A549 (cell line): Measurements from ENCODE around the gene ABL1. TPM values are rescaled to one million over a fixed set of nuclear protein-coding genes. Genes with fewer than 3 reads are reported as not detected.
"Not testable (repeated sequence)": the region's sequence is repeated elsewhere in the genome, so short reads cannot be mapped to it uniquely, and the experiment has no call there.

ENCODE experiments used
- ATAC-seq, 2 experiments: fragments of 200-7000 bp in 1 of 2; fragments of >200 bp in 1 of 2; cut with Nextera tagmentation in 1 of 2; cut with Tn5 transposase in 1 of 2; 3 replicates each; pipeline versions ENCODE4 v1.8.0 to v1.9.1; 2018 to 2020; ENCODE audit warnings: mild to moderate bottlenecking in 1 of 2, moderate library complexity in 1 of 2
- CTCF ChIA-PET: fragments of 300-600 bp; sonication (Branson Sonifier 250); formaldehyde crosslinking; extraction: SDS; loops from one replicate; lab custom pipeline; 2021; ENCODE audit warnings: antibody characterized with exemption, inconsistent platforms; lab: Yijun Ruan, JAX
- POLR2A ChIA-PET: fragments of 350-600 bp; formaldehyde crosslinking; extraction: SDS; loops from one replicate; lab custom pipeline; 2021; ENCODE audit warnings: antibody characterized with exemption, inconsistent platforms; lab: Yijun Ruan, JAX
- DNase-seq, 2 experiments: peaks; one replicate each; pipeline versions ENCODE4 v3.0.0 to v3.0.0-alpha.2; 2011 to 2016; ENCODE audit warnings: low read depth in 1 of 2, low spot score in 1 of 2
- FAIRE-seq: peaks from 2 replicates; lab custom pipeline; 2011; peaks lifted over from hg19 to GRCh38; lab: Jason Lieb, UNC
- H3K27ac ChIP-seq, 2 experiments: fragments of >200 bp; sonication (Bioruptor Twin); formaldehyde crosslinking; 3 replicates each; pipeline ENCODE4 v1.5.1; 2016 to 2017
- H3K4me1 ChIP-seq: fragments of >200 bp; sonication (Bioruptor Twin); formaldehyde crosslinking; 3 replicates; pipeline ENCODE4 v1.6.1; 2016
- H3K4me2 ChIP-seq: fragments of >200 bp; sonication (Bioruptor Twin); formaldehyde crosslinking; 3 replicates; pipeline ENCODE4 v1.6.1; 2016
- H3K4me3 ChIP-seq: fragments of >200 bp; sonication (Bioruptor Twin); formaldehyde crosslinking; 3 replicates; pipeline ENCODE4 v1.5.1; 2016
- H3K9me3 ChIP-seq: fragments of >200 bp; sonication (Bioruptor Twin); formaldehyde crosslinking; 3 replicates; pipeline ENCODE4 v1.6.1; 2016
- BHLHE40 ChIP-seq: IDR thresholded peaks from 2 replicates; pipeline ENCODE4 v1.6.1; 2012; ENCODE audit warnings: low read depth, low read length, inconsistent platforms
- CEBPB ChIP-seq, 2 experiments: fragments of >200 bp in 1 of 2; sonication (Bioruptor Twin) in 1 of 2; formaldehyde crosslinking in 1 of 2; IDR thresholded peaks; 2 replicates each; pipeline ENCODE4 v1.6.1; 2012 to 2016
- ESRRA ChIP-seq: fragments of 150-350 bp; IDR thresholded peaks from 2 replicates; pipeline ENCODE4 v1.6.1; 2014; ENCODE audit warnings: mild to moderate bottlenecking, low read length, borderline replicate concordance
- FOSB ChIP-seq: fragments of 250-450 bp; sonication (Bioruptor Pico); IDR thresholded peaks from 2 replicates; pipeline ENCODE4 v1.5.0; 2020; ENCODE audit warnings: mild to moderate bottlenecking, moderate library complexity
- FOXS1 ChIP-seq: fragments of 250-450 bp; sonication (Bioruptor Pico); IDR thresholded peaks from 2 replicates; pipeline ENCODE4 v1.5.0; 2020; ENCODE audit warnings: mild to moderate bottlenecking, moderate library complexity
- GATA3 ChIP-seq: IDR thresholded peaks from 2 replicates; pipeline ENCODE4 v1.6.1; 2012; ENCODE audit warnings: borderline replicate concordance
- HDAC2 ChIP-seq: fragments of 200-600 bp; sonication (generic); IDR thresholded peaks from 2 replicates; pipeline ENCODE4 v1.6.1; 2016
- HOXB5 ChIP-seq: fragments of 250-450 bp; sonication (Bioruptor Pico); IDR thresholded peaks from 2 replicates; pipeline ENCODE4 v1.5.0; 2020; ENCODE audit warnings: mild to moderate bottlenecking, moderate library complexity
- JUN ChIP-seq, 2 experiments: fragments of >200 bp; sonication (Bioruptor Twin); formaldehyde crosslinking; IDR thresholded peaks; 2 replicates in 1 of 2; 3 replicates in 1 of 2; pipeline ENCODE4 v1.6.1; 2016 to 2017
- JUNB ChIP-seq: fragments of >200 bp; sonication (Bioruptor Twin); formaldehyde crosslinking; IDR thresholded peaks from 2 replicates; pipeline ENCODE4 v1.6.1; 2016
- MYC ChIP-seq: IDR thresholded peaks from 2 replicates; pipeline ENCODE4 v1.6.1; 2012; ENCODE audit warnings: mild to moderate bottlenecking, inconsistent platforms, low read length, improper control_type of control experiment, borderline replicate concordance
- PHF8 ChIP-seq: fragments of 200-600 bp; sonication (generic); IDR thresholded peaks from 2 replicates; pipeline ENCODE4 v1.6.1; 2016; ENCODE audit warnings: low read depth, mild to moderate bottlenecking, antibody characterized with exemption, moderate library complexity, borderline replicate concordance
- RCOR1 ChIP-seq: fragments of 150-350 bp; IDR thresholded peaks from 2 replicates; pipeline ENCODE4 v1.6.1; 2014; ENCODE audit warnings: antibody characterized with exemption, low read length, low read depth
- RNF2 ChIP-seq: fragments of 200-600 bp; sonication (generic); IDR thresholded peaks from 2 replicates; pipeline ENCODE4 v1.6.1; 2016; ENCODE audit warnings: low read depth, mild to moderate bottlenecking, antibody characterized with exemption, moderate library complexity, borderline replicate concordance
- TP53 ChIP-seq: fragments of 250-450 bp; sonication (Bioruptor Pico); IDR thresholded peaks from 2 replicates; pipeline ENCODE4 v1.5.0; 2021; ENCODE audit warnings: mild to moderate bottlenecking, moderate library complexity
- ZNF302 ChIP-seq: fragments of 250-450 bp; sonication (Bioruptor Pico); IDR thresholded peaks from 2 replicates; pipeline ENCODE4 v1.9.0; 2021; ENCODE audit warnings: inconsistent platforms, mild to moderate bottlenecking, moderate library complexity
- ZSCAN20 ChIP-seq: fragments of 250-450 bp; sonication (Bioruptor Pico); IDR thresholded peaks from 2 replicates; pipeline ENCODE4 v1.8.0; 2022; ENCODE audit warnings: mild to moderate bottlenecking, moderate library complexity
- WGBS: methylation state at CpG from one replicate; pipeline ENCODE4 v1.1.6; 2017; ENCODE audit errors: missing lambda C conversion rate; 5-methylcytosine and 5-hydroxymethylcytosine counted together
- polyA plus RNA-seq, 4 experiments: library from polyadenylated mRNA; depleted of rRNA in 3 of 4; stranded (reverse); fragments of >200 nt; fragmentation: RNase III in 1 of 4; extraction: RNeasy Plus Mini Kit Qiagen cat#74134 plus additional on column Dnase treatment in 1 of 4; gene quantifications; 2 replicates in 3 of 4; 3 replicates in 1 of 4; pipeline ENCODE4 v1.2.3, GENCODE V29; 2011 to 2017
- TF ChIP-seq, protein P1 (sequence below): fragments of >200 bp; sonication (Bioruptor Twin); formaldehyde crosslinking; IDR thresholded peaks from 3 replicates; pipeline ENCODE4 v1.6.1; 2016
- TF ChIP-seq, protein P2 (sequence below): fragments of 250-450 bp; sonication (Bioruptor Pico); IDR thresholded peaks from 2 replicates; pipeline ENCODE4 v1.5.0; 2020; ENCODE audit warnings: low read depth, mild to moderate bottlenecking, moderate library complexity
- TF ChIP-seq, protein P3 (sequence below): fragments of 150-350 bp; IDR thresholded peaks from 2 replicates; pipeline ENCODE4 v1.6.1; 2014; ENCODE audit warnings: low read depth, mild to moderate bottlenecking, low read length

The ABL1 gene
- polyA plus RNA-seq, 2 of the 4 experiments (the other 2 are of a cell fraction) = 26.5 to 32.4 TPM

DNA sequence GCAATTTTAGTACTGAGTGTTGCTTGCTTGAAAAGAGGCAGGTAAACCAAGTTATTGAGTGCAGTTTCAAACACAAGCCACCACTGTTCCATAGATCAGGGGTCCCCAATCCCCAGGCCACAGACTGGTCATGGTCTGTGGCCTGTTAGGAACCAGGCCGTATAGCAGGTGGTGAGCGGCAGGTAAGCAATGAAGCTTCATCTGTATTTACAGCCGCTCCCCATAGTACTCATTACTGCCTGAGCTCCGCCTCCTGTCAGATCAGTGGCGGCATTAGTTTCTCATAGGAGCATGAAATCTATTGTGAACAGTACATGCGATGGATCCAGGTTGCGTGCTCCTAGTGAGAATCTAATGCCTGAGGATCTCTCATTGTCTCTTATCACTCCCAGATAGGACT is 41.5 kb upstream of the ABL1 start:
- WGBS = 95% methylated on average over 7 of the region's 7 CpGs
- no peak overlapping the region for H3K27ac ChIP-seq
- no peak for FAIRE-seq
- TF ChIP-seq FOXS1 (CRISPR knock-in tag) = no peak
- TF ChIP-seq GATA3 = no peak
- TF ChIP-seq, protein P1, sequence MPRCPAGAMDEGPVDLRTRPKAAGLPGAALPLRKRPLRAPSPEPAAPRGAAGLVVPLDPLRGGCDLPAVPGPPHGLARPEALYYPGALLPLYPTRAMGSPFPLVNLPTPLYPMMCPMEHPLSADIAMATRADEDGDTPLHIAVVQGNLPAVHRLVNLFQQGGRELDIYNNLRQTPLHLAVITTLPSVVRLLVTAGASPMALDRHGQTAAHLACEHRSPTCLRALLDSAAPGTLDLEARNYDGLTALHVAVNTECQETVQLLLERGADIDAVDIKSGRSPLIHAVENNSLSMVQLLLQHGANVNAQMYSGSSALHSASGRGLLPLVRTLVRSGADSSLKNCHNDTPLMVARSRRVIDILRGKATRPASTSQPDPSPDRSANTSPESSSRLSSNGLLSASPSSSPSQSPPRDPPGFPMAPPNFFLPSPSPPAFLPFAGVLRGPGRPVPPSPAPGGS = no peak
- no peak for TF ChIP-seq BHLHE40
- no peak for TF ChIP-seq RNF2
- TF ChIP-seq PHF8 = no peak
- no peak for TF ChIP-seq HOXB5
- no peak for TF ChIP-seq RCOR1
- TF ChIP-seq CEBPB (IDR thresholded peaks at IDR 0.05) = no peak
- TF ChIP-seq HDAC2 = no peak
- TF ChIP-seq, protein P2, sequence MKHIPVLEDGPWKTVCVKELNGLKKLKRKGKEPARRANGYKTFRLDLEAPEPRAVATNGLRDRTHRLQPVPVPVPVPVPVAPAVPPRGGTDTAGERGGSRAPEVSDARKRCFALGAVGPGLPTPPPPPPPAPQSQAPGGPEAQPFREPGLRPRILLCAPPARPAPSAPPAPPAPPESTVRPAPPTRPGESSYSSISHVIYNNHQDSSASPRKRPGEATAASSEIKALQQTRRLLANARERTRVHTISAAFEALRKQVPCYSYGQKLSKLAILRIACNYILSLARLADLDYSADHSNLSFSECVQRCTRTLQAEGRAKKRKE (CRISPR knock-in tag) = no peak
- H3K4me2 ChIP-seq = no peak overlapping the region
- CTCF ChIA-PET = interaction anchor here (1.0 to 1.7 kb wide), 2 partner anchors 53 to 76 kb away, joined by 4 to 5 read pairs; no protein-coding TSS in a partner anchor
- H3K9me3 ChIP-seq = peaks cover 16% of the 10 kb centered on the region; the same call in 2 of the 3 replicates
- no peak overlapping the region for H3K4me3 ChIP-seq
- ATAC-seq = no peak
- 0 out of 3 replicates have a peak, but pooled peaks cover 4% of the 10 kb centered on the region for H3K4me1 ChIP-seq
- POLR2A ChIA-PET = no interaction called here
- DNase-seq = no peak

DNA sequence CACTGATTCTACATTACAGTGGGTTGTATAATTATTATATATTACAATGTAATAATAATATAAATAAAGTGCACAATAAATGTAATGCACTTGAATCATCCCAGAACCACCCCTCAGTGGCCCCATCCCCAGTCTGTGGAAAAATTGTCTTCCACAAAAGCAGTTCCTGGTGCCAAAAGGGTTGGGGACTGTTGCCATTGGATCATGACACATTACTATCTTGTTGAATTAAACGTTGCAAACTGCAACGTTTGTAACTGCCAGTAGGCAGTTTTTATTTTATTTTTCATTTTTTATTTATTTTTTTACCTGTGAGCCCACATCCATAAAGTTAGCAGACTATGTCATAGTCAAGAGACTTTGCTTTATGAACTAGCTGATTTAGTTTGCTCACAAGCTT is 41.0 kb upstream of the ABL1 start:
- DNase-seq, H3K4me3 ChIP-seq, H3K27ac ChIP-seq, H3K4me2 ChIP-seq, ATAC-seq, H3K4me1 ChIP-seq, POLR2A ChIA-PET: not testable (repeated sequence)
- H3K9me3 ChIP-seq = peaks cover 13% of the 10 kb centered on the region; the same call in 2 of the 3 replicates
- FAIRE-seq = peak; percentile 73
- CTCF ChIA-PET = interaction anchor here (1.0 to 1.7 kb wide), 2 partner anchors 52 to 76 kb away, joined by 4 to 5 read pairs; no protein-coding TSS in a partner anchor
- WGBS = 41% methylated on average over 2 of the region's 2 CpGs

DNA sequence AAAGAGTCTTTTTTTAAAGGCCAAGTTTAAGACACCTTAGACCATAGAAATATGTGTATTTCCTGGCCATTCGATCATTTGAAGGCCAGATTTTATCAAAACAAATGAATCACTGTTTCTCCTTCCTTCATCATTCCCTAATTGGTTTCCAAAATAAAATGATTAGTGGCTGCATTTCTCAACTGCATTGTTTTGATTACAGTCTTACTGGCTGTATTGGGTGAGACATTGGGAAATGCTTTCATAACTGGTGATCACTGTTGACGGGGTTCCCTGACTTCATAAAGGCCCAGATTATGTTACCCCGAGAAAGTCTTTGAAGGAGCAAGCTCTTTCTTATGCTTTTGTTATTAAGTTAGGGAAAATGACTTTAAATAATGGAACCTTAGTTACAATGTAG is 40.6 kb upstream of the ABL1 start:
- DNase-seq, POLR2A ChIA-PET, H3K27ac ChIP-seq, H3K4me3 ChIP-seq, FAIRE-seq, ATAC-seq, H3K9me3 ChIP-seq, H3K4me1 ChIP-seq, H3K4me2 ChIP-seq: not testable (repeated sequence)
- WGBS = 81% methylated on average over 3 of the region's 3 CpGs
- CTCF ChIA-PET = interaction anchor here (0.9 to 1.0 kb wide), 2 partner anchors 72 to 76 kb away, joined by 5 read pairs; no protein-coding TSS in a partner anchor

DNA sequence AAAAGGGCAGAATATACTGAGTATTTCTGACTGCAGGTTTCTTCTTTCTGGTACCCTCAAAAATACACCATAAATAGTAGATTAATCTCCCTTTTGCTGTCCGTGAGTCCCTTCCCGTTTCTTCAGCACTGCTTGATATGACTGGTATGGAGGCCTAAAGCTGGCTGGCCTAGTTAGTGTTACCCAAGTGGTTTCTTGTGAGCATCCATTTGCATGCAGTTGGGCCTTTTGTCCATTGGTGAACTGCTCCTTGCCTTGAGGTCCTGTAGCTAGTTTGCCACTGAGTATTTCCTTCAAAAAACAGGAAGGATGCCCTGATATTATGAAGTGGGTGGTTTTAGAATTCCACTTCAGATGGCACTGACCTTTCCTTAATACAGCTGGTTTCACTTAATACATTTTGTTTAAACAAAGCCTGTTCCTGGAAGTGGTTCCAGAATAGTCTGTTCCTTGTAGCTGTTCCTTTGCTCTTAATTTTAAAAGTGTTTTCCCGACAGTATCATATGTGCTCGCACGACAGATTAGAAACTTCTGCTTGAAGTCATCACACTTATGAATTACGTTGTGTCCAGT is 40.0 kb upstream of the ABL1 start:
- no peak overlapping the region for H3K4me3 ChIP-seq
- no peak for TF ChIP-seq MYC
- TF ChIP-seq FOSB (CRISPR knock-in tag) = no peak
- TF ChIP-seq TP53 (CRISPR knock-in tag) = no peak
- no peak for TF ChIP-seq JUNB
- TF ChIP-seq ZSCAN20 (CRISPR knock-in tag) = no peak
- TF ChIP-seq, protein P2 (CRISPR knock-in tag) = no peak
- no peak for TF ChIP-seq ESRRA
- no peak for TF ChIP-seq ZNF302 (CRISPR knock-in tag)
- TF ChIP-seq RNF2 = no peak
- TF ChIP-seq, protein P3, sequence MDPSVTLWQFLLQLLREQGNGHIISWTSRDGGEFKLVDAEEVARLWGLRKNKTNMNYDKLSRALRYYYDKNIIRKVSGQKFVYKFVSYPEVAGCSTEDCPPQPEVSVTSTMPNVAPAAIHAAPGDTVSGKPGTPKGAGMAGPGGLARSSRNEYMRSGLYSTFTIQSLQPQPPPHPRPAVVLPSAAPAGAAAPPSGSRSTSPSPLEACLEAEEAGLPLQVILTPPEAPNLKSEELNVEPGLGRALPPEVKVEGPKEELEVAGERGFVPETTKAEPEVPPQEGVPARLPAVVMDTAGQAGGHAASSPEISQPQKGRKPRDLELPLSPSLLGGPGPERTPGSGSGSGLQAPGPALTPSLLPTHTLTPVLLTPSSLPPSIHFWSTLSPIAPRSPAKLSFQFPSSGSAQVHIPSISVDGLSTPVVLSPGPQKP = no peak
- TF ChIP-seq JUN (IDR thresholded peaks at IDR 0.05) = no peak
- 0 out of 3 replicates have a peak, but pooled peaks cover 4% of the 10 kb centered on the region for H3K4me1 ChIP-seq
- ATAC-seq = no peak
- peaks cover 3% of the 10 kb centered on the region; the same call in 1 of the 3 replicates for H3K9me3 ChIP-seq
- WGBS = 80% methylated on average over 6 of the region's 6 CpGs
- DNase-seq = no peak
- ChIA-PET CTCF (interaction anchor here (0.6 to 1.6 kb wide), 4 partner anchors 29 to 88 kb away, joined by 3 to 5 read pairs (median 4); no protein-coding TSS in a partner anchor), POLR2A (interaction anchor here (0.5 kb wide), 1 partner anchor 41 kb away, joined by 9 read pairs; no protein-coding TSS in a partner anchor)
- no peak overlapping the region for H3K27ac ChIP-seq
- FAIRE-seq = no peak
- no peak overlapping the region for H3K4me2 ChIP-seq

DNA sequence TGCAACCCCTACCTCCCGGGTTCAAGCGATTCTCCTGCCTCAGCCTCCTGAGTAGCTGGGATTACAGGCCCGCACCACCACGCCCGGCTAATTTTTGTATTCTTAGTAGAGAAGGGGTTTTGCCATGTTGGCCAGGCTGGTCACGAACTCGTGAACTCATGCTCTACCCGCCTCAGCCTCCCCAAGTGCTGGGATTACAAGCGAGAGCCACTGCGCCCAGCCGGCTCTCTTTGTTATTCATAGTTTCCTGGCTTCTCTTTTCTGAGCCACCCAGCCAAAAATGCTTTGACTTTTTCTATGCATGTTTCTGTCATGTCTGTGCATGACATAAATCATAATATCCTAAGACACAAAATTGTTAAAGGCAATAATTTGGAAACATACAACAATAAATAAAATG is 31.9 kb upstream of the ABL1 start:
- FAIRE-seq, H3K4me1 ChIP-seq, H3K4me3 ChIP-seq, H3K27ac ChIP-seq, DNase-seq, POLR2A ChIA-PET, H3K9me3 ChIP-seq, H3K4me2 ChIP-seq, ATAC-seq: not testable (repeated sequence)
- WGBS = 95% methylated on average over 11 of the region's 11 CpGs
- CTCF ChIA-PET = interaction anchor here (3.3 kb wide), 1 partner anchor 63 kb away, joined by 13 read pairs; no protein-coding TSS in a partner anchor
